HG03558 (cell line): ENCODE results near the gene P4HTM.

Experiments
- ATAC-seq: cut with Tn5 transposase; IDR thresholded peaks from one replicate; pipeline ENCODE4 v1.9.1; 2021; ENCODE audit warnings: moderate number of reproducible peaks; ENCODE audit not compliant: unreplicated experiment; ENCODE audit errors: extremely low read depth

P4HTM gene

GRCh38 chr3:49022688-49023171 lies 32.7 kb downstream of the P4HTM start:
- ATAC-seq: no peak

DNA sequence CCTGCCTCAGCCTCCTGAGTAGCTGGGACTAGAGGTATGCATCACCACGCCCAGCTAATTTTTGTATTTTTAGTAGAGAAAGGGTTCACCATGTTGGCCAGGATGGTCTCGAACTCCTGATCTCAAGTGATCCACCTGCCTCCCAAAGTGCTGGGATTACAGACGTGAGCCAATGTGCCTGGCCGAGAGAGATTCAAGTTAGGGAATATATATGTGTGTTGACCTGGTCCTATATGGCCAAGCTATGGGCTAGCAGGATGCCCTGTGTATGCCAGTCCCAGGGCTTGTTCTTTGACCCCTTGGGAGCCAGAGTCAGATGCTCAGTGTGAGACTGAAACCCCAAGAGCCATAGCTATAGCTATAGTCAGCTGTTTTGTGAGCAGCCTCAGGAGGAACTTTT lies 33.7 kb downstream of the P4HTM start:
- ATAC-seq: no peak

GRCh38 chr3:49024449-49024848 lies 34.4 kb downstream of the P4HTM start:
- ATAC-seq: no peak

DNA sequence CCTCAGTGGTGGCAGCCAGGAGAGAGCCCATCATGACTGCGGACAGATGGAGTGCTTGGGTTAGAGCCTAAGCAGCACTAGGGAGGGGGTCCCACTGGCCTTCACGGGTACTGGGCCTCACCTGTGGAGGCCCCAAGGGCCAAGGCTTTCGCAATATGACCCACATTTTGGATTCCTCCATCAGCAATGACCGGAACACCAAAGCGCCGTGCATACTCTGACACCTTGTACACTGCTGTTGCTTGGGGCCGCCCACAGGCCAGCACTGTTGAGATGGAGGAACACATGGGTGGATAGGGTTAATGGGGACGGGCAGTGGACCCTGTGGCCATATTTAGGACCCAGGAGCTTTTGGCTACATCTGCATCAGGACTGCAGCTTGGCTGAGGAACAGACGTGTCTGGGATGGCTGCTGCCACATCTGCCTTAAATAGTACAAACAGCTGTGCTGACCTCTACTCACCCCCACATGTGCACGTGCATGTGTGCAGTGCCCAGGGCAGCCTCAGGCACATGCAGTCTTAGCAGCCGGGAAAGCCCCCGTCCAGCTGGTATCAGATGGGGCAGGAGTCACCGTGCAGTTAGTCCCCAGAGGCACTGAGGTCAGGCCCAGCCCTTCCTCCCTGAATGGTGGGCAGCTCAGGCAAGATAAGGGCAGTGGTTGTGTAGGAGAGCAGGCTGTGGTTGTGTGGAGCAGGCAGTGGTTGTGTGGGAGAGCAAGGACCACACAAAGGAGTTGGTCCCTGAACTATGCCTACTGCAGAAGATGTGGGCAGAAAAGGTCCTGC lies 35.2 kb downstream of the P4HTM start:
- ATAC-seq: no peak

- no peak for ATAC-seq
These were observed 35.9 kb downstream of the P4HTM start for GRCh38 chr3:49025793-49026520.

GRCh38 chr3:49026536-49026935 lies 36.5 kb downstream of the P4HTM start:
- no peak for ATAC-seq

GRCh38 chr3:49027634-49028033 lies 37.6 kb downstream of the P4HTM start:
- ATAC-seq: no peak

GRCh38 chr3:49028298-49028672 lies 38.2 kb downstream of the P4HTM start:
- ATAC-seq: no peak

DNA sequence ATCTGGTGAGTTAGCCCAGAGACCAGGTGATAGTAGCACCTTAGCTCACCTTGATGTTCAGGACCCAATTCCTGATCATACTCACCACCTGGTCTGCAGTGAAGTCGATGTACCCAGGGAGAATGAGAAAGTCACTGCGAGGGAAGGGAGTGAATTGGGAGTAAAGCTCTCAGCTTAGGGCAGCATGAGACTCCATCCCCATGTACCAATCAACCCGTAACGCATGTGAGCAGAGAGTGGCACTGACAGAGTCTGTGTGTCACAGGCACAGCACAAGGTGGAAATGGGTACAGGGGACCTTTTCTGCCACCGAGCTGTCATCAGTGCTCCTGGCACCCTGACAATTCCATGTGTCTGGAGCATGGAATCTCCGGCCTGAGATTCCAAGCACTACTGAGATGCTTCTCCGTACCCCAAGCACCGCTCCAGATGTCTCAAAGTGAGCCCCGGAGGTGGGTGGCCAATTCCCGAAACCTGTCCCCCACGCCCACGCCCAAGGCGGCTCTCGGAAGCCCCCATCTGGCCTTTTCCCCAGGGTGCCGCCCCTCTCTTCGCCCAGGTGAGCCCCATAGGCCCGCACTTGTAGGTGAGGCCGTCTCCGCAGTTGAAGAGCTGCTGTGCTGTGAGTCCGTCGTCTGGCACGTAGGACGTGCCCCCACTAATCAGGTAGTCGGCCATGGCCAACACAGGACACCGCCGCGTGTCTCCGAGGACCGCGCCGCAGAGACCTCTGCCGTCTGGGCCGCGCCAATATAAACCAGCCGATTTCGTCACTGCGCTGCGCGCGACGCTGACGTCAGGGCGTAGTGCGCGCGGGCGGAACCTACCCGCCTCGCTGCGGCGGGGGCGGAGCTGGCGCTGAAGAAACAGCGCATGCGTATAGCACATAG lies 38.9 kb downstream of the P4HTM start, which contains the start of gene IMPDH2:
IMPDH2 (minus strand) TSS at position 726 of the 890 bp plus-strand sequence; CDS start at position 678, 48 bp downstream.
- peak; percentile 40 for ATAC-seq

DNA sequence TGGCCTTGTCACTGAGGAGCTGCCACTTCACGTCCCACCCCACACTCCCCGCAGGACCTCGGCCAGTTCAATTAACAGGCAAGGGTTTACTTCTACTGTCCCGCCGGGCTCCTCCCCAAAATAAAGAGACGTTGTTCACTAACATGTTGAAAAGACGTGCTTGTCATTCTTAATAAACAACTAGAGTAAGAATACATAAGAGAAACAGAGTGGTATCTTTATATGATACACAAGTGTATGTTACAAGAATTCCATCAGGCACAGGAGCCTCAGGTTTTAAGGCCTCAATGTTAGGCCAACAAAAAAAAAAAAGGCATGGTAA lies 39.5 kb downstream of the P4HTM start:
- no peak for ATAC-seq

GRCh38 chr3:49030321-49030720 lies 40.3 kb downstream of the P4HTM start:
- no peak for ATAC-seq

- ATAC-seq: no peak
These were observed 42.7 kb downstream of the P4HTM start for GRCh38 chr3:49032646-49033304.

GRCh38 chr3:49034650-49035049 lies 44.6 kb downstream of the P4HTM start:
- no peak for ATAC-seq

- no peak for ATAC-seq
These were observed 45.2 kb downstream of the P4HTM start for GRCh38 chr3:49035281-49035680.

- ATAC-seq: no peak
These were observed 63.5 kb downstream of the P4HTM start for GRCh38 chr3:49053543-49053942.

DNA sequence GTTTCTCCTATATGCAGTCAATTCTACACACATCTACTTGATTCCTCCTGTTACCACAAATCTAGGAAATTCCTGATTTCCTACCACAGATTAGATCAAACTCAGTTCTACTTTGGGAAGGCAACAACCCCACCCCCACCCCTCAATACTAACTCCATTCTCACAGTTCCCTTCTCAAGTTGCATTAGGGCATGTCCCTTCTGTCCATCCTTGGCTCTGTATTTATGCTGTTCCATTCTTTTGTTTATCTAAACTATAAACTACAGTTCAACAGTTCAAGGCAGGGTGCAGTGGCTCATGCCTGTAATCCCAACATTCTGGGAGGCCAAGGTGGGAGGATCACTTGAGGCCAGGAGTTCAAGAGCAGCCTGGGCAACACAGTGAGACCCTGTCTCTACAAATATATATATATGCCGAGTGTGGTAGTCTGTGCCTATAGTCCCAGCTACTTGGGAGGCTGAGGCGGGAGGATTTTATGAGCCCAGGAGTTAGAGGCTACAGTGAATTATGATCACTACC lies 64.4 kb downstream of the P4HTM start:
- ATAC-seq: no peak
